GM21786 (cell line): ENCODE measurements around the gene MAGOH.
"Not testable (repeated sequence)": the region's sequence is repeated elsewhere in the genome, so short reads cannot be mapped to it uniquely, and the experiment has no call there.

Source experiments
- ATAC-seq: cut with Tn5 transposase; IDR thresholded peaks from one replicate; pipeline ENCODE4 v1.9.1; 2021; ENCODE audit not compliant: unreplicated experiment

MAGOH gene

DNA sequence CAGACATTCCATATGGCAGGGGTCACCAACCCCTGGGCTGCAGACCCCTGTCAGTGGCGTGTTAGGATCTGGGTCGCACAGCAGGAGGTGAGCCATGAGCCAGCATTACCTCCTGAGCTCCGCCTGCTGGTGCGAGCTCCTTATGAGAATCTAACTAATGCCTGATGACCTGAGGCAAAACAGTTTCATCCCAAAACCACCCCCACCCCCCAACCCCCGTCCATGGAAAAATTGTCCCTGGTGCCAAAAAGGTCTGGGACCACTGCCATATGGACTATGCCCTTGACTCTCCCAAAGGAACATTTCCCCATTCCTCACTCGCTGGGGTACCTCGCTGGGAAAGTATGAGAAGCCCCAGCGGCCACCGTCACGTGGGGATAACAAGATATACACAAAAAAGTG is 48.1 kb downstream of the MAGOH start:
- no peak for ATAC-seq

DNA sequence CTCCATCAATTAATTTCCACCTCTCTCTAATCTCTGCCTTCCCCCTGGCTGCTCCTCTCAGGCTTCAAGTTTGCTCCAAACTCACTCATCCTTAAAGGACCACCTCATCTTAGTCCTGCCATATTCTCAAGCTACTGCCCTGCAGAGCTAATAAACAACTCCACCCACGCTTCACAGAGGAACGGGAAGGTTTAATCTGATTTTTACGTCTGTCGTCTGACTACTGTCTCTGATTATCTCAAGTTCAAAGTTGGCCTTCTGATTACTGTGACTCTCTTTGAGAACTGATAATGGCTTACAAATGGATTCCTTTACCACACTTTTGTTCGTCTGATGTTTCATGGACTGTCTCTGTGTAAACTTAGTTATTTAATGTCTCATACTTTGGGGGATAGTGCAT is 49.3 kb downstream of the MAGOH start:
- no peak for ATAC-seq

DNA sequence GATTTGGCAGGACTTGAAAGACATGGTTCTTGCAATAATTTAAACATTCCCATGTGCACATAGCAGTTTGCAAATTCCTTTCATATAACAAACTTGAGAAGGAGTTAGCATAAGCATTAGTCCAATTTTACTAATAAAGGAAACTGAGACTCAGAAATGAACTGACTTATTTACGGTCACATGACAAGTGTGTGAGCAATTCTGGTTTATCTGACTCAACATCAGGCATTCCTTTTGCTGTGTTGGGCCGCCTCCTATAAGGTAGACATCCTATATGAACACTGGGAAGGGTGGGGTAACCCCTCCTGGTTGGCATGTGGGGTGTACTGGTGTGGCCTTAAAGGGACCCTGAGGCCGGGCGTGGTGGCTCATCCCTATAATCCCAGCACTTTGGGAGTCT is 50.2 kb downstream of the MAGOH start:
- ATAC-seq = no peak

DNA sequence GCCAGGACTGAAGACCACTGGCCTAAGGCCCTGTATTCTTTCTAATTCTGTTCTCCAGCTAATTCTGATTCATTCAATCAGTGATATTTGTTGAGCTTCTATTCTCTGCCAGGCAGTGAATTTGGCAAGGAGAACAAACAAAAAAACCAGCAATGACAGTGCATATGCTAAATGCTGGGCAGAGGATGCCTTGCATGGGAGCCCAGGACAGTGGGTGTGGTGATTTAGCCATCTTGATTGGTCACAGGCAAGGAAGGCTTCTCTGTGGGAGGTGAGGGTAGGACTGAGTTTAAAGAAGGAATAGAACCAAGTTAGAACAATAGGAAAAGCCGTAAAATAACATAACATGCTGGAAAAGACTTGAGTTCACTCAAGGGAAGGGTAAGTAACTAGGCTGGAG is 50.9 kb downstream of the MAGOH start:
- ATAC-seq = no peak

DNA sequence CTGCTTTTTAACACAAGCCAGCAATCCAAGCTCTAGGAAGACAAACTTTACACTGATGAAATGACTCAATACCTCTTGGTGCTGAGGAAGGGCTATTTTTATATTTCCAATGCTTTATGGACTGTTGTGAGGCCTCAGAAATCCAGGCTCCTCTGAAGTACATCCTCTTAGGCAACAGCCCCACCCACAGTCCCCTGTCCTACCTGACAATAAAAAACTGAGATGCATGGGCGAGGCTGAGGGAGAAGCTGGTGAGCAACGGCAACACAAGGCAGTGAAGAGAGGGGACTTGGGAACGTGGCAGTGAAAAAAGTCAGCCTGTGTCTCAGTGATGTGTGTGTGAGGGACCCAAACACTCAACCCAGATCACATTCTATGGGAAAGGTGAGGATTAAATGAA is 51.8 kb downstream of the MAGOH start:
- ATAC-seq = no peak

DNA sequence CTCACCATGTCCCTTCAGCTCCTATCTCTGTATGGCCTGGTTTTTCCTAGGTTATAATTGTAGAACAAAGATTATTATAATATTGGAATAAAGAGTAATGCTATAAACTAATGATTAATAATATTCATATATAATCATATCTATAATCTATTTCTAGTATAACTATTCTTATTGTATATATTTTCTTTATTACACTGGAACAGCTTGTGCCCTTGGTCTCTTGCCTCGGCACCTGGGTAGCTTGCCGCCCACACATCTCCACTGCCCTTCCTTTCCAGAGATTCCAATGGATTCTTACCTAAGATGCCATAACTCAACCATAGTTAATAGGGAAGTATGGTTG is 52.4 kb downstream of the MAGOH start:
- not testable (repeated sequence) for ATAC-seq

DNA sequence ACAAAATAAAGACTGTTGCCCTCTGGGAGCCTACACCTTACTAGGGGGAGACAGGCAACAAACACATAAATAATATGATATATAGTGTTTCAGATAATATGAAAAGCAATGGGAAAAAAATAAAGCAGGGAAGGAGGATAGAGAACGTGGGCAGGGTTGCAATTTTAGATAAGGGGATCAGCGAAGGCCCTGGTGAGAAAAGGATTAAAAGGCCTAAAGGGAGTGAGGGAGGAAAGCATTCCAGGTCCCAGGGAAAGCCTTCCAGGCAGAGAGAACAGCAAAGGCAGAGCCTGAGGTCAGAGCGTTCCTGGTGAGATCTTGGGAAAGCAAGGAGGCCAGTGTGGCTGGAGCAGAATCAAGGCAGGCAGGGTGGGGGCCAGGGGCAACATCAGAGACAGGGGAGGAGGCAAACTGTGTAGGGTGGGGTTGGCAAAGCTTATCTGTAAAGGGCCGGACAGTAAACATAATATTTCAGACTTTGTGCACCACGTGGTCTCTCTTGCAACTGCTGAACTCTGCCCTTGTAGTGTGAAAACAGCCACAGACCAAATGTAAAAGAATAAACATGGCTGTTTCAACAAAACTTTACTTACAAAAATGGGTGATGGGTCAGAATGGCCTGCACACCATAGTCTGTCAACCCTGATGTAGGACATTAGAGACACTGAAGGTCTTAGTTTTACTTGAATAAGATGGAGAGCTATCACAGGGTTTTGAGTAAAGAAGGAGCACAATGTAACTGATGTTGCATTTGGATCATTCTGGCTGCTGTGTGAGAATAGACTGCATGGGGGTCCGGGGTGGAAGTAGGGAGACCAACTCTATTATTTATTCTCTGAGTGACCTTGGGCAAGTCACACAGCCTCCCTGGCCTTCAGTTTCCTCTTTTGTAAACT is 55.0 kb downstream of the MAGOH start:
- no peak for ATAC-seq

DNA sequence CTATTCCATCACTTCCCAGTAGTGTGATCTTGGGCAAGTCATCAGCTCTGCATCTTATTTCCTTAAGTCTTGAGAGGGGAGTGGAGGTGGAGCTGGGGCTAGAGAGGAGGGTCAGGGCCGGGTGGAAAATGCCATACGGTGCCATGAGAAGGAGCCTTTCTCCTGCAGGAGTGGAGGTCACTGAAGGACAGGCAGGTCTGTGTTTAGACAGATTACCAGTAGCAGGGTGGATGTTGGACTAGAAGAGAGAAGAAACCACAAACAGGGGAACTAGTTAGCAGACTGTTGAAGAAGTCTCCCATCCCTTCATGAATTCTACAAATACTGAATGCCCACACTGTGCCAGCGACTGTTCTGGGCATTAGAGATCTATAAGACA is 55.6 kb downstream of the MAGOH start:
- no peak for ATAC-seq

DNA sequence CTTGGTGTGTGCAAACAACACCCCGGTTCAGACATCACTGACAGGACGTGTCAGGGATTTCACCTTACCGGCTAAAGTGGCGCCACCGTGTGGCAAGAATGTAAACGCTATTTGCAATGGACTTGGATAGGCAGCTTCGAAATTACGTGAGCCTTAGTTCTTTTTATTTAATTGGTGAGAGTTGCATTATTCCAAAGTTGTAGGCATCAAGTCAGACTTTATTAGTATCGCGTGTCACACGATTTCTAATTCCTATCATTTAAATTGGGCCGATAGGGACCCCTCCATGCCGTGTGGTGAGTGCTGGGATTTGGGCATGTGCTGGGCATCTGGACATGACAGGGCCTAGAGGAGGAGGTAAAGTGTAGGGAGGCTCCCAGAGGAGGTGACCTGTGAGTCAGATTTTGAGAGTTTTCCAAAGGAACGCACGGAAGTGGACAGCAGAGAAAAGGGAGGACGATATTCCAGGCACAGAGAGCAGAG is 56.2 kb downstream of the MAGOH start:
- ATAC-seq = no peak

DNA sequence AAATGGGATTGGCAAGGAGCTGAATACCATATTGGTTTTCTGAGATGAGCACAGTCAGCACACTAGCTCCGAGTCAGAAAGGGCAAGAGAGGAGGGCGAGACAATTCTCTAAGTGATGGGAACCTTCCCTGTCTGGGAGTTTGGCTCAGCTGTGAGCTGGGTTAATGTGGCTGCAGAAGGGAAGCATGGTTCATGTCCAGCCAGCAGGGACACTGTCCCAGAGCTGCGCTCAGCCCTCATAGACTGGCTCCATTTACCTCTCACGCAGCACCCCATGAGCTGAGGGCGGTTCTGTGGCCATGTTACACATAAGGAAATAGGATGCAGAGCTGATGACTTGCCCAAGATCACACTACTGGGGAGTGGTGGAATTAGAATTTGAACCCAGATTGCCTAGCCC is 57.4 kb downstream of the MAGOH start:
- ATAC-seq = no peak

DNA sequence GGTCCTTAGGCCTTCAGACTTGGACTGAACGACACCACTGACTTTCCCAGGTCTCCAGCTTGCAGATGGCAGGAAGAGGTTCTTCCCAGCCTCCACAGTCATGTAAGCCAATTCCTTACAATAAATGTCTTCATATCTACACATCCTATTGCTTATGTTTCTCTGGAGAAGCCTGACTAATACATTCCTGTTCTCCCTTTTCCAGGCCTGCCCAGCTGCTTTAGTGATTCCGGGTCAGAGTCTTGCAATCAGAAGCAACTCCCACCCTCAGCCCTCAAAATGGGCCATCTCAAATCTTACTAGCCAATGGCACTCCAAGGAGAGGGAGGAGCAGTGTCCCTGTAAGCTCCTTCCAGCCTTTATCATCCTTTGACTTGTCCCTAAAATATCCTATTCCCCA is 58.1 kb downstream of the MAGOH start:
- ATAC-seq = no peak
